Limb (tissue), 2 donors: Measurements from ENCODE around the gene CP.
"Not testable (repeated sequence)": the region's sequence is repeated elsewhere in the genome, so short reads cannot be mapped to it uniquely, and the experiment has no call there.

Experiments used
- DNase-seq, 2 donors: peaks; one replicate each; pipeline ENCODE4 v3.0.0-alpha.2; 2016; ENCODE audit errors: extremely low spot score in 2 of 2

CP gene

GRCh38 chr3:149221783-149222517 is at the start of gene CP:
TSS of gene CP (minus strand) at chr3:149221829. CDS start at chr3:149221792, 37 bp downstream.
- no peak for DNase-seq

- DNase-seq: no peak
These were observed 48.6 kb upstream of the CP start for GRCh38 chr3:149270180-149270579.

GRCh38 chr3:149269687-149270086 is 48.1 kb upstream of the CP start:
- no peak for DNase-seq

- DNase-seq: no peak
These were observed 45.9 kb upstream of the CP start for GRCh38 chr3:149267565-149267964.

- DNase-seq: peak in 1 of 2 donors; percentile 73
These were observed 45.1 kb upstream of the CP start for GRCh38 chr3:149266736-149267135.

- DNase-seq: no peak
These were observed 42.2 kb upstream of the CP start for GRCh38 chr3:149263856-149264255.

GRCh38 chr3:149258714-149259113 is 37.1 kb upstream of the CP start:
- no peak for DNase-seq

- DNase-seq: peak; percentile 42 to 54
These were observed 36.7 kb upstream of the CP start for GRCh38 chr3:149258298-149258697.

- DNase-seq: no peak
These were observed 30.6 kb upstream of the CP start for GRCh38 chr3:149252272-149252671.

GRCh38 chr3:149251186-149251585 is 29.6 kb upstream of the CP start:
- no peak for DNase-seq

- no peak for DNase-seq
These were observed 26.5 kb upstream of the CP start for GRCh38 chr3:149247929-149248691.

GRCh38 chr3:149247008-149247710 is 25.5 kb upstream of the CP start:
- no peak for DNase-seq

GRCh38 chr3:149245738-149246451 is 24.3 kb upstream of the CP start:
- DNase-seq: no peak

GRCh38 chr3:149243540-149243939 is 21.9 kb upstream of the CP start:
- no peak for DNase-seq

- no peak for DNase-seq
These were observed 17.8 kb upstream of the CP start for GRCh38 chr3:149239357-149239936.

GRCh38 chr3:149238268-149238667 is 16.6 kb upstream of the CP start:
- not testable (repeated sequence) for DNase-seq

GRCh38 chr3:149235599-149236424 is 14.2 kb upstream of the CP start:
- DNase-seq: no peak

- DNase-seq: no peak
These were observed 13.1 kb upstream of the CP start for GRCh38 chr3:149234671-149235245.

GRCh38 chr3:149233323-149233722 is 11.7 kb upstream of the CP start:
- no peak for DNase-seq

- no peak for DNase-seq
These were observed 10.2 kb upstream of the CP start for GRCh38 chr3:149231871-149232270.
